Stimulated activated CD8-positive, alpha-beta memory T cell treated with anti-CD3 and anti-CD28 coated beads, Interleukin-15, amount 100 ng/mL, for 1 hour (primary cell): Measurements from ENCODE around the gene MAP3K20.
"Not testable (repeated sequence)": the region's sequence is repeated elsewhere in the genome, so short reads cannot be mapped to it uniquely, and the experiment has no call there.

ENCODE experiments used
- DNase-seq: peaks from one replicate; pipeline ENCODE4 v3.0.0-alpha.2; 2020; ENCODE audit warnings: low read depth

Gene MAP3K20

DNA sequence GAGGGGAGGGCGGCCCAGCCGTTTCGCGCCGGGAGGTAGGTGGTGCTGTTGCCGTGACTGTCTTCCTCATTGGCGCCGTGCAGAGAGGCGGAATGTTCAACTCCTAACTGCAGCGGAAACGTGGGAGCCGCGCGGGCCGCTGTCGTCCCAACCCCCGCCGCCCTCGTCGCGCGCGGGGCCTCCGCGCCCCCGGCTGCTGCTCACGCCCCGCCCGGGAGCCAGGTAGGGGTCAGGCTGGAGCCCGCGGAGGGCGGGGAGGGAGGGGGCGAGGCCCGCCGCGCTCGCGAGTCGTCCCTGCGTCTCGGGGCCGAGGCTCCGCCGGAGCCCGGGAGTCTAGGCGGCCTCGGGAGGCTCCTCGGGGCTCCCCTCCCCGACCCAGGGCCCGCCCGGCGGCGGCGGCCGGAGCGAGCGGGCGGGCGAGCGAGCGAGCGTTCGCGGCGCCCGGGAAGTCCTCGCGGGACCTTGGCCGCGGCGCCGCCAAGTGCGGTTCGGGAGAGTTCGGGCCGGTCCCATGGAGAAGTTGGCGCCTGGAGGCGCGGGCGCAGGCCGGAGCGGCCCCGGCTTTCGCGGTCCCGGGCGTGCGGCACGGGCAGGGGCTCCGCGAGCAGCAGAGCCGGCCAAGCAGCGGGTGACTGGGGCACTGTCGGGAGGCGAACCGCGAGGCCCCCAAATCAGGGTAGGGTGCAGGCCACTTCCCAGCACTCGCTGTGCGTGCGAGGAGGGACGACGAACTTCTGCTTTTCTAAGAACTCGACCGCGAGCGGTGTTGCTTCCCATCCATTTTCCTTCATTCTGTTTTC lies at the start of gene MAP3K20:
MAP3K20 (plus strand) TSS at position 66 of the 800 bp plus-strand sequence. CDS start 15,186 bp downstream, outside the sequence.
- no peak for DNase-seq

DNA sequence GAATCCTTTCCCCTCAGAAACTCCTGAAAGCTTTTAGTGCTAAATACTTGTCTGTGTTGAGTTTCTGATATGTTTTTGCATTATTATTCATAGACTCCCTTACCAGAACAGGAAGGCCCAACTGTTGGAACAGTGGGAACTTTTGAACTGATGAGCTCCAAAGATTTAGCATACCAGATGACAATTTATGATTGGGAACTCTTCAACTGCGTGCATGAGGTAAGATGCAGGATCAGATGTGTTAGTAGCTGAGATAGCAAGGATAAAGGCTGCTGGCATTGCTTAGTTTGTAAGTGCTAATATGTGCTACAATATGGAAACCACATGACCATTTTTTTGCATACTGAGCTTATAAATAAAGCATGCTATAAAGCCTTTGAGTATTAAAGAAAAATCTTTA lies 49.2 kb upstream of the MAP3K20 start:
- DNase-seq, result no peak

DNA sequence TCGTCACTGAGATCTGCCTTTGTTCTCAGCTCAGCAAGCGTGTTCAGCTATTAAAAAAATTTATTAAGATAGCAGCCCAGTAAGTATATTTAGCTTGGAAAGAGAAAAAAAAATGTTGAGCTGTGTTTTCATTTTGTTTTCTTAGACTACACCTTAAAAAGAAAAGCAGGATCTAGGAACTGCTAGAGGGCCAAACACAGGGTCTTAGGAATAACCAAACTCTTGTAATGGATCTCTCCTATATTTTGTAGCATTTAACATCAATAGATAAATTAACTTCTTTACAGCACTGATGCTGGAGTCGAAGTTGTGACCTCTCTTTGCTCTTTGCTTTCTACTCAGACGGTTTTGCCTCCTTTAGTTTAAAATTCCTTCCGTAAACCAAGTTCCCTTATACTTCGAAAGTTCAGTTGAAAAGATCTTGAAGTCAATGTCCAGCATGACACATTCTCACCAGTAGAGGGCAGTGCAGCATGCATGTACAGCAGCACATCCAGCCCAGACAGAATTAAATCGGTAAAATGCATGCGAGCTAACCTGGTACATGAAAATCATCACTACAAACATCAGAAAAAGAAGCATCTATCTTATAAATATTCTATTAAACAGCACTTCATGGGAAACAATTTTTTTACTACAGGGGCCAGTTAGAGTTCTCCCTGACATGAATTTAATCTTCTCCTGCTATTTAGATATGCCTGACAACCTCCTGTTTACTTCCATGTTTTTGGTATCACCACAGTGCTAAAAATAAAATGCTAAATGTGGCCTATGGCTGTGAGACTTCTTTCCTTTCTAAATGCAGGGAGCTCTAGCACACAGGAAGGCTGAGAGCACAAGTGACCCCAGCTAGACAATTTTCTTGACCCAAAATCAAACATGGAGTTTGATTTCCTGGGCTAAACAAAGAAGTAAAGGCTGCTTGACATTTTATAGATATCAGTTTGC lies 48.2 kb upstream of the MAP3K20 start:
- peak; percentile 63 for DNase-seq

DNA sequence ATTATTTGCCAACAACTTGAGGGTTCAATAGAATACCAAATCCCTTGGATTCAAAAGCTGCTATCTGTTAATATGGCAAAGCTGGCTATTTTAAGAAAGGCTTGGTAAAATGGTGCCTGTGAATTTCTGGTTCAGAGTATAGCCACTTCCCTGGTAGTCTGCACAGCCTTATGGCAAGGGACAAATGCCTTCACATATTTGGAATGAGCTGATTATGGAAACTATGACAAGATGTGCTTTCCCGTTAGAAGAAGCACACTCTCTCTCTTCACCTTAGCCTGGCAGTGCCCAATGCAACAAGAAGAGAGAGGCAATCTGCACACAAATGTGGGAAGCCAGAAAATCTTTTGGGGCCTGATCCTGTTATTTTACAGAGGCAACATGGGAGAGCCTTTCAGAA lies 47.5 kb upstream of the MAP3K20 start:
- DNase-seq, result no peak

DNA sequence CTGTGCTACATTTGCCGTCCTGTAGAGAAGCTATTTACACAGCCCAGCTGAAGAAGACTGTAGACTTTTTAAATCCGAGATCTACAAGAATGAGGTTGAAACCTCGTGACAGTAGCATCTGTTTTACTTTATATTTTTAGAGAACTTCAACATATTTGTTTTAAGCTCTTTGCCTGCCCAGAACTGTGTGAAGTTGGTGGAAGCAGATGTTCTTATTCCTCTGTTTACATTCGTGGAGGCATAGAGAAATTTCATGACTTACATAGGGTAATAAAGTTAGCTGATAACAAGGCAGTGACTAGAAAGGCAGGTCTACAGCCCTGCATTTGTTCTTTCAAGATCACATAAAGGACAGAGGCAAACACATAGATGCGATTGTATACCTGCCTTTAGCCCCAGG lies 47.0 kb upstream of the MAP3K20 start:
- DNase-seq, result no peak

DNA sequence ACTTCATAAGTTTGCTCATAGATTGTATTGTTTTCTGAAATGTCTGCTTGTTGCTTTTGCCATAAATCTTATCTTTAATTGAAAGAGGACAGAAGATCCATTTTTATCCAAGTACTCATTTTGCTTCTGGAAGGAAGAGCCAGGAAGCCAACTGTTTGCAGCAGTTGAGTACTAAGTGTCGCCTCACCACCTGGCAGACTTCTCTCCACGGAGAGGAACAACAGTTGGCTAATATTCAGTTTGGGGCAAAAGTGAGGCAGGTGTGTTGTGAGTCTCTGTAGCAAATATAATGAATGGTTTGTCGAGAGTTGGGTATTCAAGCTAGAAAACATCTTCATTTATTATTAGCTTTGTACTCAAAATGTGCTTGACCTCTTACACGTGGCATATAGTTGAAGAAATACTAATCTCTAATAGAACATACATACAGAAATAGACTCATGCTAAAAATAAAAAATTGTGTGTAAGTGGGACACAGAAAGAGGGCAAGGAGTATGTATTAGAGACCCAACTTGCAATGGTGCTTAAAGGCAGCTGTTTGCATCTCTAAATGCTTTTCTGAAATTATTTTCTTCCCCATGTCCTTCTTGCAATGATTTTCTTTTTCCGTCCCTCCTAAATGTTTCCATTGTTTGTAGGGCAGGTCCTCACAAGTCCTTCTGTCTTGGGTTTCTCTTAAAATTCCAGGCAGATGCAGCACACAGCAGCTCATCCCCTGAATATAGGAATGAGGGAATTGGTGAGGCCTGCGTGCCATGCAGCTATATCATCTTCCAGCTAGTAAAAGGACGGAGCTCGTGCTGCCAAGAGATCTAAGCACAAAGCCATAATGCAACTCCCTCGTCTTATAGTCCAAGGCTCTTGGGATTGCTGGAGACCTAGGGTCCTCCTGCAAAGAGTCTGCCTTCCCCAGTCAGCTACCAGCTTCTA lies 44.8 kb upstream of the MAP3K20 start:
- no peak for DNase-seq

DNA sequence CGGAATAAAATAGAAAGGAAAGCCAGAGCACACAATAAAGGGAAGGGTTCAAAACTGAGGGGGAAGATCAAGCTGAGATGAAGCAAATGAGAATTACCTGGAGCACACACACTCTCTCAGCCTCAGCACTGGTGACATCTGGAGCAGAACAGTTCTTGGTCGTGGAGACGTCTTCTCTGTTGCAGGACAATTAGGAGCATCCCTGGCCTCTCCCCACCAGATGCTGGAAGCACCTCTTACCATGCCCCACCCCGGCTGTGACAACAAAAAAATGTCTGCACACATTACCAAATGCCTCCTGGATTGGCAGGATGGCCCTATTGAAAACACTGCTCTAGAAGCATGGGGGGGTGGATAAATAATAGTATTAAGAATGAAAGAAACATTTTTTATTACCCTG lies 43.6 kb upstream of the MAP3K20 start:
- DNase-seq, result no peak

DNA sequence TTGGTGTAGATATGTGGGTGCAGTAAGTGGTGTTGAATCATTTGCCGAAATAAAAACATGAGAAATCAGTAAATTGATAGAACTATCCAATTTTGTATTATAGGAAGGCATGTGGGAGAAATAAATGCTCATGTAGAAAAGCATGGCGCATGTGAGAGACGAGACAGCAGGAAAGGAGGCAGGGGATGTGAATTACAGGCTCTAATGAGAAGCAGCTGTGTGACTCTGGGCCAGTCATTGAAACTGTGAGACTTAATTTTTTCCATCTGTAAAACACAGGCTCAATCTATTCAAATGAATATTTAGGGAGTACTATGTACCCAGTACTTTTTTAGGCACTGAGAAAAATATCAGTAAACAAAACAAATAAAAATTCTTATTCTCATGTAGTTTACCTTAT lies 42.6 kb upstream of the MAP3K20 start:
- no peak for DNase-seq

DNA sequence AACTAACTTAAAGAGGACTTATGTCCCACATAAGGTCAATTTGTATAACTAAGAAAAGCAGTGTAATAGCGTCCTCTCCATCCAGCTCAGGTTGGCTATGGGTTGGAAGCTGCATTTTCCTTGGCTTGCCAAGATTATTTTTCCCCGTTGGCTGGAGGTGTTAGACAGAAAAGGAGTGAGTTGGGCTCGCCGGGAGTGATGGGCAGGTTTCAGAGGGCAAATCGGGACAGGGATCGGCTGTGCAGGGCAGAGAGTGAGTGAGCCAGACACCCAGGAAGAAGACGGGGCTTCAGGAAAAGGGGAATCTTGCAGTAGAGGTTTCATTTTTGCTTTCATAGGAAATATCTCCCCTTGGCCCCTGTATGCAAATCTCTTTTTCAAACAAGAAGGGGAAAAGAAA lies 41.5 kb upstream of the MAP3K20 start:
- DNase-seq, result no peak

DNA sequence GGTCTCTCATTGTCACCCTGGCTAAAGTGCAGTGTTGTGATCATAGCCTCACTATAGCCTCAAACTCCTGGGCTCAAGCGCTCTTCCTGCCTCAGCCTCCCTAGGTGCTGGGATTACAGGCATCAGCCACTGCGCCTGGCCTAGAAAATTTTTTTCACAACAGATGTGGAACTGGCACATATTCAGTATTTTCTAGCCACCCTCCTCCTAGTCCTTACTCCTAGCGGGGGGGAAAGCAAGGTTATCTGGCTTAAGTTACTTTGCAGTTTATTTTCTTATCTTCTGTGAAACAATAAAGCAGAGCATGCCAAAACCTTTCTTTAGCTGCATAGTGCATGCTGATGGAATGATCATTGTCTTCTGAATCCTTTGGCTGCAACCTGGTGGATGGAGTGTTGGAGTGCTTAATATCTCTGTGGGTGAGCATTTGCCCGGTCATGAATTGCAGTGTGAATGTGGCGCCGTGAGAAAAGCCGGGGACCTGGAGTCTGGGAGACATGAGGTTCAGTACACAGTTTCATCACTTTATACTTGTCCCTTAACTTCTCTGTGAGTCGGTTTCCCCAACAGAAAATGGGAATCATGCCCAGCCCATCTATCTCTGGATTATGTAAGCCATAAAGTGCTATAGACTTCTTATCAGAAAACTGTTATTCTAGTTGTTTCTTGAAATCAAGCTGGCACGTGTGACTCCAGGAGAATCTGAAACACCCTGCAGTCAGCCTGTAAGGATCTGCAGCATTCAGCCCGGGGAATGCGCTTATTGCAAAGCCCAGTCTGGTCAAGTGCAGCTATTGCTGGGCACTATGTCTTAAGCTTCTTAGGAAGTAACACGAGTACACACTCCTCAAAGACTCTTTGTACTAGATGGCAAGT lies 38.2 kb upstream of the MAP3K20 start:
- no peak for DNase-seq

DNA sequence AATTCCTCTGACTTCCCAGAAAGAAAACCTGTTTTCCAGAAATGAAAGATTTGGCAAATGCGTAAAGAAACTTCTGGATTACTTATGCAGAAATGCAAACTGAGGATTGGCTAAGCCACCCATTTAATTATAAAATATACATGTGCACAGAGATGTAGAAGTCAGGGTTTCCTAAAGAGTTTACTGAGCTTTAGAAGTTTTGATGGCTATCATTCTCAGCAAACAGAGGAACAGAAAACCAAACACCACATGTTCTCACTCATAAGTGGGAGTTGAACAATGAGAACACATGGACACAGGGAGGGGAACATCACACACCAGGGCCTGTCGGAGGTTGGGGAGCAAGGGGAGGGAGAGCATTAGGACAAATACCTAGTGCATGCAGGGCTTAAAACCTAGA lies 37.4 kb upstream of the MAP3K20 start:
- not testable (repeated sequence) for DNase-seq

DNA sequence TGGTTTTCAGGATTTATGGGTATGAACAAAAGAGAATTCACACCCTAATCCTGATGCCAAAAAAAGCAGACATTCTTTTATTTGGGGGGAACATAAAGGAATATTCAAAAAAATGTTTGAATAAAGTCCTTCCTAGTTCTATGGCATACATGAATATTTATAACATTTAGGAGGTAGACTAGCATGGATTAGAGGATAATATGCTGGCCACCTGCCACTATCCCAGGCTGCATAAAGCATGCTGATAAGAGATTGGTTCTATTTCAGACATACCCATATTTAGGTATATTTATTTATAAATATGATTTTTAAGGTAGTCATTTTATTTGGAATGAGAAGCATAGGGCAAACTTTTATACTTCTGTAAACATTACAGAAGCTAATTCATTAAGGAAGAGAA lies 34.9 kb upstream of the MAP3K20 start:
- DNase-seq, result no peak

DNA sequence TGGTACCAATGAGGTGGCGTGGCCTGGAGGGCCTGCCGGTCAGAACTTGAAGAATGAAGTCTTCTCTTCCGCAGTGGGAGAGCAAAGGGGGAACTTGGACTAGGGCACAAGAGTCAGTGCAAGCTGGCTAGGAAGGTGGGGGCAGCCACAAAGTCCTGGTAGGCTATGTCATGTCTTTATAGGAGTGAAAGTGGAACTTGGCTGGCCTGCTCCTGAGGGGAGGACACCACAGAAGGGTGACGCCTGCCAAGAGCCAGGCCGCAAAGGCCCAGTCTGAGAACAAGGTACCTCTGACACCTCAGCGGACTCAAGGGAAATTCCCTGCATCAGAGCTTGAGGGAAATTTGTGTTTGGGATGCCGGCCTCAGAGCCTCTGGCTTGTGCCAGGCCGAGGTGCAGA lies 32.2 kb upstream of the MAP3K20 start:
- DNase-seq, result no peak

DNA sequence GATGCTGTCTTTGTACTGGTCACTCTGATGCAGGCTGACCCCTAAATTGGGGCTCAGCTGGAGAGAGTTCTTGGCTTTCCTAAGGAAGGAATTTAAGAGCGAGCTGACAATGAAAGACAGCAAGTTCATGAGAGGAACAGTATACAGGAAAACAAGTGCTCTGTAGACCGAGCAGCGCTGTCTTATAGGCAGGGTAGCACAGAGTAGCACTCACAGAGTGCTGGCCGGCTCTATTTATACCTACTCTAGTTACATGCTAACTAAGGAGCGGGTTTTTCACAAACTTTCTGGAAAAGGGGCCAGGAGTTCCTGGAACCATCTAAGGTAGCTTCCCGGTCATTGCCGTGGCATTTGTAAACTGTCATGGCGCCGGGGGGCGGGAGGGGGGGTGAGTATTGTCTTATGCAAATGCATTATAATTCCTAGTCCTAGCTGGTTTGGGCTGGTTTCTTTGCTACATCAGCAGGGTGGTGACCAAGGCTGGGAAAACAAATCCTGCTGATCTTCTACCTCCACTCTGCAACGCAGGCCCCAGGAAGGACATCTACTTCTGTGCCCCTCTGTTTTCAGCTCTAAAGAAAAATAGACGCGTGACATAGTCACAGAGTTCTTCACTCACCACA lies 31.6 kb upstream of the MAP3K20 start:
- DNase-seq, result no peak

DNA sequence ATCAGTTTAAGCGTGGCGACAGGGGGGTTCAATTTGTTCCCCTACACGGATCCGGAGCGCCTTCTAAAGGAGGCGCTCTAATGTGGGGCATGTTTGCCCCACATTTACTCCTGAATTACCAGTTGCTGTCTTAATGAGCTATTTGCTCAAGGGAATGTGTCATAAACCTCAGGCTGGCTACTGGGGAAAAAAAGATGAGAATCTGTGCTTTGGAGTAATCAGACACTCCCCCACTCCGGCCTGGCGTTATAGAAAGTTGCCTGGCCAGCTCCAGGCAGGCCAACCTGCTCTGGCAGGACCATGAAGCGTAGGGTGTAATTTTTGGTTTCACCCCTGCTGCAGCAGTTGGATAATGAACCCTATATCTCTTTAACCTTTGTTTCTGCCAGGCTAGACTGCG lies 31.0 kb upstream of the MAP3K20 start:
- DNase-seq, result no peak

DNA sequence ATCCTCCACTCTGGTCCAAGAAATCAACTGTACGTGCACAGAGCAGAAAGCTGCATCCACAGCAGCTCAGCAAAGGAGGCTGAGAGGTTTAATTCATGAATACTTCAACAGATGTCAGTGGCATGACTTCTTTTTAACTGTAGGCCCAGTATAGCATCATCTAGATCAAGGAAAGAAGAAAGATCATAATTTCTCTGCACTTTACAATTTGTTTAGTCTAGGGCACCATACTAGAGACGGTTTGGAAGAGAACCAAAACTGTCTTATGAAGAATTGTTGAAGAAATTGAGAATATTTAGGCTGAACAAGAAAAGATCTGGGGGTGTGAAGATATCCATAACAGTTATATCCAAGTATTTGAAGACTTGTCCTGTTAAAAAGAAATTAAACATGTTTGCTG lies 30.5 kb upstream of the MAP3K20 start:
- DNase-seq, result no peak

DNA sequence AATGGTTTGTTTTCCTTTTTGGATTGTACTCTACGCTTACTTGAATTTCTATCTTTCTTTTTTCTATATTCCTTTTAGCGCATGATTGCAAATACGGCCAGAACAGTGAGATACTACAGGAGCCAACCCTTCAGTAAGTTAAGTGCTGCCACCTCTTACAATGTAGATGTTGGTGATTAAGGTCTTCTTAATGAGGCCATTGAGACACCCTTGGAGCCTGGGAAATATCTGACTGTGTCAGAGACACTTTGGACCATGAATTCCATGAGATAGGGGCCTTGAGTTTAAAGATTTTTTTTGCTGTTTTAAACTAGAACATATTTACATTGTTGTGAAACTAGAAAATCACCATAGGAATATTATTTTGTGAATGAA lies 27.1 kb upstream of the MAP3K20 start:
- no peak for DNase-seq

DNA sequence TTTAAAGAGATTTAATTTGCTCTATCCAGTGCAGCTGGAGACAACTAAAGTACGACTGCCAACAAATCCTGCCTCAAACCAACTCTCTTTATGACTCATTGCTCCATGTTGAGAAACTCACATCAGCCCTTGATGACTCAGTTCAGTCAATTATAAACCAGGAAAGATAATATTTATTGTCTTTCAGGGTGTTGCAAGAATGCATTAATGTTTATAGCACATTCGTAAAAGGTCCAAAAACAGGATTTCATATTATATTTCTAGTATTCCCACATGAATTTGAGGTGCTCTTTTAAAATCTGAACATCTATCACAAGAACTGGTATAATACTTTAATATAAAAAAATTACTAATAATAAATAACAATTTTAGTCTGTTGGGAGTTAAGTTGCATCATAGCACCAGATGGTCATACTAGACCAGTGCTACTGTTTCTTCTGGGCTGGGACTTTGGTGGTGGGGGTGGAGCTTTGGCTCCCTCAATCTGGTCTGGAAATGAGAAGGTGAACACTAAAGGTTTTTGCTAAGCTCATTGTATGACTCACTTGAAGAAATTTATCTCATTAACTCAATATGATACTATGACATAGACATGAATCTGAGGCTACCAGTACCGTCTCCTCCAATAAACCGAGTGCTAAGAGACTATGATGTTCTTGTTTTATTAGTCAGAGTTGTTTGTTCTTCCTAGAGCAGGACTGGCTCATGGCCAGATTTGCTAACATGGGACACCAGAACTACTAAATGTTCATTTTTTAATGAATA lies 26.6 kb upstream of the MAP3K20 start:
- DNase-seq, result no peak

DNA sequence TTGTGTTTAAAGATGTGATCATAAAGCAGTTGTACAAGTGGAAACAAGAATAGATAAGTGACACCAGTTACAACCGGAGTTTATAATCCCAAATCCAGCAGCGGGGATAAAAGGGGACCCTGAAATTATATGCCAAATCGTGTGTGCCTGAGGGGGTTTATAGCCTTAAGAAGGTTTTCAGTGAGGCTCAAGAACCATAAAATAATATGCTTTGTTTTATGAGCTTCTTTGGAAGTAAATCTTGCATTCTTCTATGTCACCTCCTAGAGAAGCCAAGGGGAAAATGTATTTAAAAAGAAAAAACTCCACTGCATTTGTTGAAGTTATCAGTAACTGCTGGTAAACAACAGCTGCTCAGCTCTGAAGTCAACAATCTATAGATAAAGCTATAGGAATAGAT lies 25.8 kb upstream of the MAP3K20 start:
- DNase-seq, result no peak

DNA sequence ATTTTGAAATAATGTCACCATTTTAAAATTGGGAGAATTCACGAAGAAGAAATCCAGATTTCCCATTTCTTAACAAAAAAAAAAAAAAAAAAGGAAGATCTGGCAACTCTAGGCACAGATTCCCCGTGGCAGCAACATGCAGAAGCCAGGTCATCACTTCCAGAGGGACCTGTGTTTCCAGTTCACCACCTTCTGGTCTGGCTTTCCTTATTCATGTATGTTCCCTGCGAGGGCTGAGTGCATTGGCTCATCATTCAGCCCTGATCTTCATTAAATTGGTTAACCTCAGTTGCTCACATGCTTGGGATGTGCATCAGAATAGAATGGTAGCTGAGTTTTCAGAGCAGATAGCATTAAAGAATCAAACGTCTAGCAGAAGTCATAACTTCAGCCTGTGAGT lies 25.0 kb upstream of the MAP3K20 start:
- no peak for DNase-seq
